Eye (tissue), 1 donor: ENCODE results near the gene C6.
"Not testable (repeated sequence)": the region's sequence is repeated elsewhere in the genome, so short reads cannot be mapped to it uniquely, and the experiment has no call there.

Experiments
- DNase-seq: peaks from one replicate; pipeline ENCODE4 v3.0.0-alpha.2; 2015

The C6 gene

DNA sequence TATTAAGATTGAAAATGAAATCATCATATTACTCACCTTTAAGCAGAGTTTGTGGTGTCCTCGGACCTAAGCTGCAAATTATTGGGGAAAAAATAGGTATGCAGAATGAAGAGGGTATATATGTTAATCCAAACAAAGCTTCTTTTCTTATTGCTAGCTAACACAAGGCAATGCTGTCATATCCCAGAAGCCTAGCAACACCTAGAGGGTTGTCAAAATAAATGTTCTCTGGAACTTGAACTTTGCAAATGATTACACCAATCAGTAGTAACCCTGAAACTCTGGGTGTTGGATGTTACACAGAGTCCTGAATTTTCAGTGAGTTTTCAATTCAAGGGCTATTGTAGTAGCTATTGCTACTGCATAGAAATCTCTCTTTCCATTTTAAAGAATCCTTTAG, at the start of gene C6:
C6 (minus strand) TSS at position 193 of the 400 bp plus-strand sequence. CDS start 10,302 bp downstream, outside the sequence.
- DNase-seq: no peak

- DNase-seq: no peak
Observed at GRCh38 chr5:41256400-41256799, 43.1 kb upstream of the C6 start.

DNA sequence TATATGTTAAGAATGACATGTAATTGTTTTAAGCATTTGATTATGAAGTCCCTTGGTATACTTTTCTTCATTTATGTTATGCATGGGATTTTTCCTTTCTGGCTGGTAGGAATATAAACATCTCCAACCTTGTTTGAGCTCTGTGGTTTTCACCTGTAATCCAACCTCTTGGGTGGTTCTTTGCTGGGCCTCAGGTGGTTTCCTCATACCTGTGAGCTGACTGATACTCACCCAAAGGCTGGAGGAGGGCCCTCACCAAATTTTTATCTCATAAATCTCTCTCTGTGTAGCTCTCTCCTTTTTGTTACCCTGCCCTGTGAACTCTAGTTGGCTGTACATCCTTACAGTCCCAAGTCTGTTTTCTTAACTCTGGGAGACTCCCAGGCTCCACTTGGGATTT, 39.8 kb upstream of the C6 start:
- no peak for DNase-seq

- no peak for DNase-seq
Observed at GRCh38 chr5:41252036-41252435, 38.7 kb upstream of the C6 start.

- DNase-seq: no peak
Observed at GRCh38 chr5:41250351-41250987, 37.1 kb upstream of the C6 start.

DNA sequence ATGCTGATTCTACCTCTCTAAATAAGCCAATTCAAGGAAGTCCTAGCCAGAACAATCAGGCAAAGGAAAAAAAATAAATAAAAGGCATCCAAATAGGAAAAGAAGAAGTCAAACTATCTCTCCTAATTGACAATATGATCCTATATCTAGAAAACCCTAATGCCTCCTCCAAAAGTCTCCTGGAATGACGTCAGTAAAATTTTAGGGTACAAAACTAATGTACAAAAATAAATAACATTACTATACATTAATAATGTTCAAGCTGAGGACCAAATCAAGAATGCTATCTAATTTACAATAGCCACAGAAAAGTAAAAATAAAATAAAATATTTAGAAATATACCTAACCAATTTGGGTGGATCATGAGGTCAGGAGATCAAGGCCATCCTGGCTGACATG, 33.8 kb upstream of the C6 start:
- no peak for DNase-seq

GRCh38 chr5:41246376-41246775, 33.0 kb upstream of the C6 start:
- DNase-seq: no peak

DNA sequence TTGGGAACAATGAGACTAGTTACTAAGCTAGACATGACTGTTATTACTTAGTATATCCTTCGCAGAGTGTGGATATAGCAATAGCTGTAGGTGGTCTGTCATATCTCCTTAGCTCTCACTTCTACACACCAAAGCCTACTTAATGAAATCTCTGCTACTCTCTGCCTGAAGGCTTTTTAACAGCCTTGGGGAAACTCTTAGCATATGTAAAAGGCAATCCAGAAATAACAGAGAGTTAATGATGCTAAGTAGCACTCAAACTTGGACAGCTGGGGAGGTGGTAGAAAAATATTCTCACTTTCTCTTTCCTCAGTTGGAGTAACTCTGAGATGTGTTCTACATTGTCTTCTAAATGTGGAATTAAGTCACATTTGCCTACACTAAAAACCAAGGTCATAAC, 30.2 kb upstream of the C6 start:
- no peak for DNase-seq

DNA sequence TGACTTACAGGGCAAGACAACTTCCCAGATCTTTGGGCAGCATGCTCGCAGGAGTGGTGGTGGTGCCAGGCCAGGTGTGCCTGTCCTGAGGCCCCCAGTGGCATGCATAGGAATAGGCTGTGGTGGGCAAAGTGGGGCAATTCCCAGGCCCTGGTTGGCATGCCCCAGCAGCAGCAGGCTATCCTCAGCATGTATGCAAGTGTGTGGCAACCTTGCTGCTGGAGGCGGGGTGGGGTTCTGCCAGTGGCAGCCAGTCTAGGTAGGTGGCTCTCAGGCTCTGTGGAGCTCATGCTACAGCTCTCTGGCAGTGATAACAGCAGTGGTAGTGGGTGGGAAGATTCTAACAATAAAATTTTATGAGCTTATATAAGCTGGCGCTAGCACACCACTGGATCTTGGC, 27.7 kb upstream of the C6 start:
- no peak for DNase-seq

DNA sequence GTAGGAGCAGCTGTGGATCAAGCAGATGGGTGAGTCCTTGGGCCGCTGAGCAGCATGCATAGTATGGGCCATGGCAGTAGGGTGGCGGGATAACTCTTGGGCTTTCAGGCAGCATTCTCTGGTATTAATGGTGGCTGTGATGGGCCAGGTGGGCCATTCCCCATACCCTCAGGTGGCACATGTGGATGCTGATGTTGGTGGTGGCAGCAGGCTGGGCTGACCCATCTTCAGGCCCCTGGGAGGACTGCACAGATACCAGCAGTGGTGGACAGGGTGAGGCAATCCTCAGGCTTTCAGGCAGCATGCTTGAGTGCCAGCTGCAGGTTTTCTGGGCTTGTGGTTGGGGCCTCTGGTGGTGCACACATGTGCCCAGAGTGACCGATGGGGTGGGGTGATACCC, 27.1 kb upstream of the C6 start:
- DNase-seq: no peak

GRCh38 chr5:41234475-41234874, 21.1 kb upstream of the C6 start:
- no peak for DNase-seq

GRCh38 chr5:41232797-41233196, 19.5 kb upstream of the C6 start:
- no peak for DNase-seq

DNA sequence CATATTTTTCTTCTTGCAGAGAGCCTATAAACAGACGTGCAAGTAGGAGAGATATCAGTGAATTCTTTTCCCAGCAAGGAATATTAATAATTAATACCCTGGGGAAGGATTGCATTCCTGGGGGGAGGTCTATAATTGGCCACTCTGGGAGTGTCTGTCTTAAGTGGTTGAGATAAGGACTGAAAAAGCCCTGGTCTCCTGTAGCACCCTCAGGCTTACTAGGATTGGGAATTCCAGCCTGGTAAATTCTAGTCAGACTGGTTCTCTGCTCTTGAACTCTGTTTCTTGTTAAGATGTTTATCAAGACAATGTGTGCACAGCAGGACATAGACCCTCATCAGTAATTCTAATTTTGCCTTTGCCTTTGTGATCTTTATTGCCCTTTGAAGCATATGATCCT, 16.9 kb upstream of the C6 start:
- DNase-seq: not testable (repeated sequence)

GRCh38 chr5:41223962-41224361, 10.6 kb upstream of the C6 start:
- no peak for DNase-seq

GRCh38 chr5:41219658-41220269, 6.4 kb upstream of the C6 start:
- no peak for DNase-seq

DNA sequence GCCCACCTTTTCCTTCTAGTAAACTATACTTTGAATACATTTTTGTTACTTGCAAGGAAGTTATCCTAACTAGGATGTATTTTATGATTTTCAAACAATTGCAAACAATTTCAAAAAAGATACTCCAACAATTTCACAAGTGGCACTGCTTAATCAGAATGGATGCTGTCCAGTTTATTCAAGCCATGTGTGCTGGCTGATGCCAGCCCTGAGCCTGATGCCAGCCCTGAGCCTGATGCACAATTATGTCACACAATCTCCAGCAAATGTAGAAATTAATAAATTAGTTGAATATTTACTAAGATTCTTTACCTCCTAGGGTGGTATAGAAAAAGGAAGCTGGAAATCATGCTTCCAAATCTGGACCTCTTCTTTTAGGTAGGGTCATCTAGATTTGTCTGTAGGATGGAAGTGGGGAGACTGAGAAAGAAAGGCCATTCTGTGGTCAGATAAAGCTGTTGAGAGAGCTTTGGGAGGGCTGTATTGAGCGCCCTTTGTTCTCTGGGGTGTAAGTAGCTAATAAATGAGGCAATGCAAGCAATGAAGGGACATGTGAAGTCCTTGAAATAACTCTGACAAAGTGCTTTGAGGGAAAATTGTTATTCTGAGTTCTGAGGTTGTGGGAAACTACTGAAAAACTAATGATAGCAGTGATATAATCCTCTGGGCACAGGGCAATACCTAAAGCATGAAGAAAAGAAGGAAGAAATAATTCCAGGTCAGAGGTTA, 5.8 kb upstream of the C6 start:
- DNase-seq: no peak

DNA sequence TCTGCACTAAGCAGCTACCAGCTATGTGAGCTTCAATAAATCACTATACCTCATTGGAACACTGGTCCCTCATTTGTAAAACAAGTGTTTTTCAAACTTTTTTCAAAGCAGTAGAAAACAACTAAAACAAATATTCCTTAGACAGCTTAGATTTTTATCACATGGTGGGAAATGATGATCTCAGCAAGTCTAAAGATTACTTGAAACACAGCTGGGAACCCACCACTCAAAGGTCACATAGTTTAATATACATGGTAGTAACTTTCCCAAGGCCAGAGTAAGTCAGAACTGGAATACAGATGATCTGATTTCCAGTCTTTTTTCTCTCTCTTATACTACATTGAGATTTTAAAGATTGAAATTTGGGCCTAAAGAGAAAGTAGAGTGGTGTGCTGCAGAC, 850 bp upstream of the C6 start:
- DNase-seq: no peak

DNA sequence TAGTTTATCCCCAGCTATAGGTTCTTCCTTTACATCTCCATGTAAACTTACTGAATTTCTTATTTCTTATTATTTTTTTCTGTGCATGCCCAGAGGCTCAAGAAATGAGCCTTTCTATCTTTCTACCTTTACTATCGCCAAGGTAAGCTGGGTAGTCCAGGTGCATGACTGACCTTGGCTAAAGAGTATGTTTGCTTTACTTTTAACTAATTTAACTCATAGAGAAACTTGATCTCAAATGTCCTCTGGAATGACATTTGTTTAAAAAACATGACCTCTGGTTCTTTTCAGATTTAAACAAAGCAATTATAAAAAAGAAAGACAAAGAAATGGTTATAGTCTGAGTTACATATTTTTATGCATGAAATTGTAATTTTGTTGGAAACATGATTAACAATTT, 397 bp downstream of the C6 start:
- no peak for DNase-seq

DNA sequence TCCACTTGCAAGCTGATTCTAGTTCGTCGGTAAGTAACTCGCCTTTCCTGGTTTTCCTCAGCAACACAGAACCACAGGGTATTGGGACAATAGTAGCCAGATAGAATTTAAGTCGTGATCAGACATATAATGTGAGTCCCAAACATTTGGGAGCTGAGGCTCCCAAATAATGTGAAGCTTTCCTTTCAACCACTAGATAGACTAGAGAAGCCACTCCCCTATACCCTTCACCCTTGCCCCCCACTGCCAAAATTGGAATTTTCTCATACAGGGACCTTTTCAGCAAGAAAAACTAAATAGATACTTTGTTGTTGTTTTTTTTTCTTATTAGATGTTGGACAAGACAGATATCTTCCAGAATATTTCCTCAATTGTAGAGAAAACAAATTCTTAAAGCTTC, 1.9 kb downstream of the C6 start:
- DNase-seq: no peak

- not testable (repeated sequence) for DNase-seq
Observed at GRCh38 chr5:41205475-41205874, 7.9 kb downstream of the C6 start.

DNA sequence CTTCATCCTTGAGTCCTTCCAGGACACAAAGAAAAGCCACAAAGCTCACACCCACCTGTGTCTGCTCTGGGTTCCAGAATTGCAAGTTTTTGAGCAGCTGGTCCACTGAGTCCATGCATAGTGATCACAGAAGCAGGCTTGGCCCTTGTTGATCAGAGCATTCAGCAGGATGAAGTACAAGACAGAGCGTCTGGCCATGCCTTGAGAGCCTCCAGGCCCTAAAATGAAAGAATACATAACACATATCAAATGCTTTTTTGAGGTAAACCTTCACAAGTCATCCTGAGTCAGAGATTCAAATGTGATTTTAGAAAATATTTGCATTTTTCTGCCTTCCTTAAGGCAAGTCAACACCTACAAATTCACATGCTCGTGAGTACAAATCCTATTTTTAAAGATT, 10.3 kb downstream of the C6 start:
- no peak for DNase-seq

DNA sequence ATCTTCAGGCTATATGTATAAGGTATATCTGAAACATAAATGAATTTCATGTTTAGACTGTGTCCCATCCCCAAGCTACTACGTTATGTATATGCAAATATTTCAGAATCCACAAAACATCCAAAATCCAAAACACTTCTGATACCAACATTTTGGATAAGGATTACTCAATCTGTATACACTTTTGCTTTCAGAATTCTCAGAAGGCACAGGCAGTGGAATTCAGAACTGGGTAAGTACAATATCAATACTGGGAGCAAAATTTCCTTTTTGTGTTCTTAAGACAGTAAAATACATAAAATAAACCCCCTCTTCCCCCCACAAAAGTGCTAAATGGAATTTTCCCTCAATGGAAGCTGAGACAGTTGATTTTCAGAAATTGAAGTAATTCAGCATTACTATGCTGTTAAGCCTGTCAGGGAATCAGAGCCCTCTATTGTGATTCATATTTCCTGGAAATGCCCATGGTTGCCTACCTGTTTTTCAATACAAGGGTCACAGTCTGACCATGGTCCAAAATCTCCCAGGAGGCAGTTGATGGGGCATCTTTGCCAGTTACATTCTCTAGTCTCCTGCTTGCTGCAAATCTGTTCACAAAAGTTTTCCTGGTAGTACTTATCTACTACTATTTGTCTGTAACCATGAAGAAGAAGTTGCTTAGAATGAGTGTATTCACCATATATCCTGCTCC, 12.1 kb downstream of the C6 start:
- DNase-seq: no peak

DNA sequence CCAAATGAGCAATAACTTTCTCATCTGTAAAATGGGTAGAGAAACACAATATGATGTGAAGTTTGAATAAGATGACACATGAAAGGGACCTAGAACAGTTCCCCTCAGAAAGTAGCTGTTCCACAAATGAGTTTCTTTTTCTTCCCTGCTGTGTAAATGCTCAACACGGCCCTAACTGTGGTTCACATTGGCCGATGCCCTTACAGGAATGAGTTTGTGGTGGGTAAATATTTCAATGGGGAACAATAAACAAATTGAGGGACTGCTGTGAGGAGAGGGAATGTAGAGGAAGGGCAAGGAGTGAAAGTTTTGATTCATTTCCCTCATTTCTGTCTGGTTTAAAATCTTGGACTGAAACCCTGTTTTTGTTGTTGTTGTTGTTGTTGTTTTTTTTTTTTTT, 12.8 kb downstream of the C6 start:
- DNase-seq: no peak

GRCh38 chr5:41199660-41200059, 13.7 kb downstream of the C6 start:
- DNase-seq: no peak
